Measurements from ENCODE around the gene USP6NL.

The USP6NL gene

DNA sequence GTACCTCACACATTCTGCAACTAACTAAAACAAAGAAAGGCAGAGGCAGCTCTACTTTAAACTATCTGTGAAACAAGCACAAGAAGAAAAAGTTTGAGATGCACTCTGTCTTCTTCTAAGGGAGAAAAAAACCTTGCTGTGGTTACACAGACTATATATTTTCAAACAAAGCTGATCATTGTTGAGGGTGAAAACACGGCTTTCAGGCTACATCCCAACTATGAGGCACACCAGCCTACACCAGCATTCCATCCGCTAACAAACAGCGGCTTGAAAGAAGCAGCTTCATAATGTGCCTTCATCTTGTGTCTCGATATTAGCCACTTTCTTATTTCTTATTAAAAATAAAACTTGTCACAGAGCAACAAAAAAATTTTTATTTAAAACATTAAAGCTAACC, 79.1 kb downstream of the USP6NL start:
- TF ChIP-seq TAF1 (IDR thresholded peaks at IDR 0.05; ENCODE audit: borderline replicate concordance, insufficient read depth, low read length) (no peak), FOXP2 (optimal IDR thresholded peaks at IDR 0.05; ENCODE audit: borderline replicate concordance, extremely low read depth, extremely low read length, insufficient read depth) (no peak), SIN3A (IDR thresholded peaks at IDR 0.05; ENCODE audit: borderline replicate concordance, insufficient read depth, low read length) (no peak), POLR2AphosphoS5 (IDR thresholded peaks at IDR 0.05; ENCODE audit: low read depth, low read length) (no peak)
- TF ChIP-seq, protein P1, sequence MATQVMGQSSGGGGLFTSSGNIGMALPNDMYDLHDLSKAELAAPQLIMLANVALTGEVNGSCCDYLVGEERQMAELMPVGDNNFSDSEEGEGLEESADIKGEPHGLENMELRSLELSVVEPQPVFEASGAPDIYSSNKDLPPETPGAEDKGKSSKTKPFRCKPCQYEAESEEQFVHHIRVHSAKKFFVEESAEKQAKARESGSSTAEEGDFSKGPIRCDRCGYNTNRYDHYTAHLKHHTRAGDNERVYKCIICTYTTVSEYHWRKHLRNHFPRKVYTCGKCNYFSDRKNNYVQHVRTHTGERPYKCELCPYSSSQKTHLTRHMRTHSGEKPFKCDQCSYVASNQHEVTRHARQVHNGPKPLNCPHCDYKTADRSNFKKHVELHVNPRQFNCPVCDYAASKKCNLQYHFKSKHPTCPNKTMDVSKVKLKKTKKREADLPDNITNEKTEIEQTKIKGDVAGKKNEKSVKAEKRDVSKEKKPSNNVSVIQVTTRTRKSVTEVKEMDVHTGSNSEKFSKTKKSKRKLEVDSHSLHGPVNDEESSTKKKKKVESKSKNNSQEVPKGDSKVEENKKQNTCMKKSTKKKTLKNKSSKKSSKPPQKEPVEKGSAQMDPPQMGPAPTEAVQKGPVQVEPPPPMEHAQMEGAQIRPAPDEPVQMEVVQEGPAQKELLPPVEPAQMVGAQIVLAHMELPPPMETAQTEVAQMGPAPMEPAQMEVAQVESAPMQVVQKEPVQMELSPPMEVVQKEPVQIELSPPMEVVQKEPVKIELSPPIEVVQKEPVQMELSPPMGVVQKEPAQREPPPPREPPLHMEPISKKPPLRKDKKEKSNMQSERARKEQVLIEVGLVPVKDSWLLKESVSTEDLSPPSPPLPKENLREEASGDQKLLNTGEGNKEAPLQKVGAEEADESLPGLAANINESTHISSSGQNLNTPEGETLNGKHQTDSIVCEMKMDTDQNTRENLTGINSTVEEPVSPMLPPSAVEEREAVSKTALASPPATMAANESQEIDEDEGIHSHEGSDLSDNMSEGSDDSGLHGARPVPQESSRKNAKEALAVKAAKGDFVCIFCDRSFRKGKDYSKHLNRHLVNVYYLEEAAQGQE (IDR thresholded peaks at IDR 0.05; ENCODE audit: insufficient read depth in 1 of 2, low read depth in 2 of 2, low read length in 2 of 2) = no peak

DNA sequence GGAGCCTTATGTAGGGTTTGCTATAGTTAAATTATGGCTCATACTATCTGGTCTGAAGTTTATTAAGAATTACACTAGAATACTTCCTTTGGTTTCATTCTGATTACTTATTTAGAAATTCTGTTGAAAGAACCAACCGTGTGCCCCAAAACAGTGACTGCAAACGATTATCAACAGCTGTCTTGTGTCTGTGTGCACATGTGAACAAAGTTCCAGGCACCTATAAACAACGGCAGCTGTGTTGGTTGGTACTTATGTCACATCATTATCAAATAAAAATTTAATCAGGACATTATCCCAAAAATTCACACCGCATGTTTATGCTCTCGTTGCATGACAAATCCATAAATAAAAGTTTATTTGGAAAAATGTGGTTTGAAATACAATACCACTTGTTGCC, 80.6 kb downstream of the USP6NL start:
- TF ChIP-seq POLR2AphosphoS5 (IDR thresholded peaks at IDR 0.05; ENCODE audit: low read depth, low read length) (no peak), TAF1 (IDR thresholded peaks at IDR 0.05; ENCODE audit: borderline replicate concordance, insufficient read depth, low read length) (no peak), FOXP2 (optimal IDR thresholded peaks at IDR 0.05; ENCODE audit: borderline replicate concordance, extremely low read depth, extremely low read length, insufficient read depth) (no peak), SIN3A (IDR thresholded peaks at IDR 0.05; ENCODE audit: borderline replicate concordance, insufficient read depth, low read length) (no peak)
- TF ChIP-seq, protein P1 (IDR thresholded peaks at IDR 0.05; ENCODE audit: insufficient read depth in 1 of 2, low read depth in 2 of 2, low read length in 2 of 2) = no peak

DNA sequence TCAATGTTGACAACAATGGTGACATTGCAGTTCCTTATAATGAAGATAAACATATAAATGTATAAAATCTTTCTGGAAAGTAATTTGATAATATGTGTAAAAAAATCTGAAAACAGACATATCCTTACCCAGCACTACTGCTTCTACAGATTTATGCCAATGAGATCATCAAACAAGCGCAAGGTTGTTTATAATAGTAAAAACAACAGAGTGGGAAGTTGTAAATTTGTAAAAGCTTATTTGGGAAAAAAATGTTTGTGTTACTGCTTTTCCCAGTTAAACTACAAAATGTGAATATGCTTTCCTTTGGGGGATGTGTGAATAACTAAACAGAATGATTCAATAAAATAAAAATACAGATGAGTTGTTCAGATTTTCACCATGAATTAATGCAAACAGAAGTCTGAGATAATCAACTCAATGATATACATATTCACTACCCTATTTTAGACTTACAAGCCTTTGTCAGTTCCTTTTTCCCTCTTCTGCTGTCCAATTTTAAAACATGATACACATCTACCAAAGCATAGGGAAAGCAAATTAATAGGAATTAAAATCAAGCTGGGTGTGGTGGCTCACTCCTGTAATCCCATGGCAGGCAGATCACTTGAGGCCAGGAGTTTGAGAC, 82.1 kb downstream of the USP6NL start:
- TF ChIP-seq SIN3A (IDR thresholded peaks at IDR 0.05; ENCODE audit: borderline replicate concordance, insufficient read depth, low read length) (no peak), TAF1 (IDR thresholded peaks at IDR 0.05; ENCODE audit: borderline replicate concordance, insufficient read depth, low read length) (no peak), FOXP2 (optimal IDR thresholded peaks at IDR 0.05; ENCODE audit: borderline replicate concordance, extremely low read depth, extremely low read length, insufficient read depth) (no peak), POLR2AphosphoS5 (IDR thresholded peaks at IDR 0.05; ENCODE audit: low read depth, low read length) (no peak)
- TF ChIP-seq, protein P1 (IDR thresholded peaks at IDR 0.05; ENCODE audit: insufficient read depth in 1 of 2, low read depth in 2 of 2, low read length in 2 of 2) = no peak

DNA sequence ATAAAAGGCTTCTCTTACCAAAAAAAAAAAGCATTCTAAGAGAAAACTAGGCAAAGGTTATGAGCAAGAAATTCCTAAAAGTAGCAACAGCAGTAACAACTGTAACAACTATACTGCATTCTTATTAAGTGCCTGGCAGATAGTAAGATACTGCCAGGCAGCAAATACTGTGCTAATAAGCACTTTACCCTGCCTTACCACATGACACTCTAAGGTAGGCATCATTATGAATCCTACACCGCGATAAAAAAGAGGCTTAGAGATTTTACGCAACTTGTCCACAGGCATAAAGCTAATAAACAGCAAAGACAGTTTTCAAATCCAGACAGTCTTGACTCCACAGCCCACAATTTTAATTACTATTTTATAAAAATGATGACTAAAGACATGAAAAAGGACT, 83.2 kb downstream of the USP6NL start:
- TF ChIP-seq TAF1 (IDR thresholded peaks at IDR 0.05; ENCODE audit: borderline replicate concordance, insufficient read depth, low read length) (no peak), POLR2AphosphoS5 (IDR thresholded peaks at IDR 0.05; ENCODE audit: low read depth, low read length) (no peak), FOXP2 (optimal IDR thresholded peaks at IDR 0.05; ENCODE audit: borderline replicate concordance, extremely low read depth, extremely low read length, insufficient read depth) (no peak), SIN3A (IDR thresholded peaks at IDR 0.05; ENCODE audit: borderline replicate concordance, insufficient read depth, low read length) (no peak)
- TF ChIP-seq, protein P1 (IDR thresholded peaks at IDR 0.05; ENCODE audit: insufficient read depth in 1 of 2, low read depth in 2 of 2, low read length in 2 of 2) = no peak

Data from PFSK-1 (cell line).